BLaER1 treated with 17β-estradiol and CSF1 and Interleukin-3, amounts not matched to agents 10 nM and 100 nM (cell line): ENCODE data around the gene OR2D3.
"Not testable (repeated sequence)": the region's sequence is repeated elsewhere in the genome, so short reads cannot be mapped to it uniquely, and the experiment has no call there.

ENCODE experiments used
- H3K27ac ChIP-seq, 11 experiments: shearing (Covaris generic); formaldehyde crosslinking; 2 replicates each; pipeline ENCODE4 v1.8.1; 2022
- H3K27me3 ChIP-seq, 11 experiments: shearing (Covaris generic); formaldehyde crosslinking; 2 replicates each; pipeline ENCODE4 v1.8.1; 2022
- H3K36me3 ChIP-seq, 11 experiments: shearing (Covaris generic); formaldehyde crosslinking; 2 replicates each; pipeline ENCODE4 v1.8.1; 2022
- H3K4me1 ChIP-seq, 10 experiments: shearing (Covaris generic); formaldehyde crosslinking; 2 replicates each; pipeline ENCODE4 v1.8.1; 2022
- H3K4me2 ChIP-seq, 11 experiments: shearing (Covaris generic); formaldehyde crosslinking; 2 replicates each; pipeline ENCODE4 v1.8.1; 2022
- H3K4me3 ChIP-seq, 10 experiments: shearing (Covaris generic); formaldehyde crosslinking; 2 replicates each; pipeline ENCODE4 v1.8.1; 2022
- H3K9ac ChIP-seq, 11 experiments: shearing (Covaris generic); formaldehyde crosslinking; 2 replicates each; pipeline ENCODE4 v1.8.1; 2022
- H3K9me3 ChIP-seq, 11 experiments: shearing (Covaris generic); formaldehyde crosslinking; replicated peaks in 1 of 11; 2 replicates each; pipeline ENCODE4 v1.8.1; 2022
- H4K20me1 ChIP-seq, 11 experiments: shearing (Covaris generic); formaldehyde crosslinking; 2 replicates each; pipeline ENCODE4 v1.8.1; 2022
- Cebpa-rat ChIP-seq, 11 experiments: shearing (Covaris generic); IDR thresholded peaks; 2 replicates each; pipeline ENCODE4 v1.8.1; 2022

The OR2D3 gene, protein sequence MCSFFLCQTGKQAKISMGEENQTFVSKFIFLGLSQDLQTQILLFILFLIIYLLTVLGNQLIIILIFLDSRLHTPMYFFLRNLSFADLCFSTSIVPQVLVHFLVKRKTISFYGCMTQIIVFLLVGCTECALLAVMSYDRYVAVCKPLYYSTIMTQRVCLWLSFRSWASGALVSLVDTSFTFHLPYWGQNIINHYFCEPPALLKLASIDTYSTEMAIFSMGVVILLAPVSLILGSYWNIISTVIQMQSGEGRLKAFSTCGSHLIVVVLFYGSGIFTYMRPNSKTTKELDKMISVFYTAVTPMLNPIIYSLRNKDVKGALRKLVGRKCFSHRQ

DNA sequence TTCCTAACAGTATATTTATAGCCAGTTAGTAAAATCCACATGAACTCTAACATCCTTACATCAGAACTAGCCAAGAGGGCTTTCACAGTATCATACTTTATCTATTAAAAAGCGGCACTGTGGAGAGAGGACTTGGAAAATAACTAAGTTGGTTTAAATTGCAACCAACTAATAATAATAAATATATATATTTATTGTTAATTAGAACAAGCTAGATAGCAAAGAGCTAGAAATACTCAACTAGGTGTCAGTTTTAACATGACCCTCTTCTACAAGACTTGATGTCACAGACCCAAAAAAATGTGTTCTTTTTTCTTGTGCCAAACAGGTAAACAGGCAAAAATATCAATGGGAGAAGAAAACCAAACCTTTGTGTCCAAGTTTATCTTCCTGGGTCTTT lies at the start of gene OR2D3:
TSS of gene OR2D3 (plus strand) at position 301 of the 400 bp plus-strand sequence. CDS start at position 301, 0 bp downstream.
- H3K9me3 ChIP-seq = peaks cover 0 to 7% (median 0%) of the 10 kb centered on the region in 11 experiments; a peak in 4 of 22 replicates
- H3K4me3 ChIP-seq = no peak within 1 kb of the TSS
- no peaks in the 10 kb centered on the region for H4K20me1 ChIP-seq
- H3K9ac ChIP-seq = no peak within 1 kb of the TSS
- no peaks in the 10 kb centered on the region for H3K4me1 ChIP-seq
- H3K4me2 ChIP-seq = no peak within 1 kb of the TSS
- TF ChIP-seq Cebpa-rat (IDR thresholded peaks at IDR 0.05) = no peak
- H3K27me3 ChIP-seq = no peaks in the 10 kb centered on the region
- H3K36me3 ChIP-seq = no peaks in the 10 kb centered on the region
- no peak within 1 kb of the TSS for H3K27ac ChIP-seq

DNA sequence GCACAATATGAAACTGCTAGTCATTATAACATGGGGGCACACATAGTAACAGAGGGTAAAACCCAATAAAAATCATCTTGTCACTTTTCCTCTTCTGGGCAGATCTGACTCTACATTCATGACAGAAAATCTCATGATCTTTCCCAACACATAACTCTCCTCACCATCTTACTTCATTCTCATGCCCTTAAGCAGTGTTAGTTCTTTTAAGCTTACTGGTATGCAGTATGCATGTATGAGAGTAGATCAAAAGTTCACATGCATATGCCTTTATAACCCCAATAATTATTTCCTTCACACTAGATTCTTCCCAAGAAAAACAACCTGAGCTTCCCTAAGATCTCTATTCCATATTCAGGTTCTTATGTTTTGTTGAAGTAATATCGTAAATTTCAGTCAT lies 49.5 kb upstream of the OR2D3 start:
- no peaks in the 10 kb centered on the region for H3K36me3 ChIP-seq
- TF ChIP-seq Cebpa-rat (IDR thresholded peaks at IDR 0.05) = no peak
- no peaks in the 10 kb centered on the region for H3K4me1 ChIP-seq

DNA sequence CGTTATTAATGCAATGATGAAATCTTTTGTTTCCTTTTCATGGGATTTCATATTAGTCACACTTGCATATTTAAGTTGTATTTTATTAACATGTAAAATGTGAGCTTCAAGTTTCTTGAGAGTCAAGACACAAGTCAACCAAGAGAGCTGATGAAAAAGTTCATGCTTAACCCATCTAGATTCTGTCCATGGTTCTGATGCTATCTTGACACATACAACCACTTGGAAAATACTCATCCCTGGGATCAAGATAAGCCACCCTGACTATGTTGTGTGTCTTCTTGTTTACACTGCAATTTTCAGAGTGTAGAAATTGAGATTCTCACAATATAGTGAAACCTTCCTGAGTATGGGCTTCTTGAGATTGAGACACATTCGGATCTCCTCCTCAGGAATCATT lies 45.0 kb upstream of the OR2D3 start:
- no peak overlapping the region for H3K4me2 ChIP-seq
- H3K4me3 ChIP-seq = no peak overlapping the region
- no peak overlapping the region for H3K9ac ChIP-seq
- H4K20me1 ChIP-seq = no peaks in the 10 kb centered on the region
- H3K27ac ChIP-seq = no peak overlapping the region
- H3K27me3 ChIP-seq = no peaks in the 10 kb centered on the region
- no peaks in the 10 kb centered on the region for H3K36me3 ChIP-seq
- TF ChIP-seq Cebpa-rat (IDR thresholded peaks at IDR 0.05) = no peak
- peaks cover 0 to 10% (median 7%) of the 10 kb centered on the region in 11 experiments; a peak in 9 of 22 replicates for H3K9me3 ChIP-seq
- no peaks in the 10 kb centered on the region for H3K4me1 ChIP-seq

More for the DNA sequence above, 49.5 kb upstream of the OR2D3 start:
- Histone ChIP-seq H3K4me2 (no peak overlapping the region), H4K20me1 (no peaks in the 10 kb centered on the region), H3K9ac (no peak overlapping the region), H3K27ac (no peak overlapping the region), H3K4me3 (no peak overlapping the region), H3K27me3 (no peaks in the 10 kb centered on the region), H3K9me3 (no peaks in the 10 kb centered on the region)

DNA sequence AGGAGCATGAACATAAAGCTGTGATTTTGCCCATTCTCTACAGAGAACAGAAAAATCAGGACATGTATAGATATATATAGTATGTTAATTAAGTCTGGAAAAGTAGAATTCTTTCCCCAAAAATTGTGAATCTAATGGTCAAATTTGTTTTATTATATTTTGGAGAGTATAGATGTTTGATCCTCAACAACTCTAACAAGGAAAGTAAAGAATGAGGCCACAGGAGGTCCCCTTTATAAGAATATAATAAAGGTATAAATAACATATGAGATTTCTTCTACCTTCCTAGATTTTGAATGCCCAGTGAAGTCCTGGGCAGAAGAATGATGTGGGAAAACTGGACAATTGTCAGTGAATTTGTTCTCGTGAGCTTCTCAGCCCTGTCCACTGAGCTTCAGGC lies 44.5 kb upstream of the OR2D3 start, which contains the start of gene OR10A4:
TSS of gene OR10A4 (plus strand) at position 301 of the 400 bp plus-strand sequence. CDS start at position 324, 23 bp downstream.
- no peak within 1 kb of the TSS for H3K4me2 ChIP-seq
- no peaks in the 10 kb centered on the region for H4K20me1 ChIP-seq
- H3K27ac ChIP-seq = no peak within 1 kb of the TSS
- no peak within 1 kb of the TSS for H3K9ac ChIP-seq
- H3K27me3 ChIP-seq = no peaks in the 10 kb centered on the region
- H3K4me1 ChIP-seq = no peaks in the 10 kb centered on the region
- no peak for TF ChIP-seq Cebpa-rat (IDR thresholded peaks at IDR 0.05)
- no peak within 1 kb of the TSS for H3K4me3 ChIP-seq
- H3K9me3 ChIP-seq = peaks cover 0 to 10% (median 7%) of the 10 kb centered on the region in 11 experiments; a peak in 9 of 22 replicates
- H3K36me3 ChIP-seq = no peaks in the 10 kb centered on the region

DNA sequence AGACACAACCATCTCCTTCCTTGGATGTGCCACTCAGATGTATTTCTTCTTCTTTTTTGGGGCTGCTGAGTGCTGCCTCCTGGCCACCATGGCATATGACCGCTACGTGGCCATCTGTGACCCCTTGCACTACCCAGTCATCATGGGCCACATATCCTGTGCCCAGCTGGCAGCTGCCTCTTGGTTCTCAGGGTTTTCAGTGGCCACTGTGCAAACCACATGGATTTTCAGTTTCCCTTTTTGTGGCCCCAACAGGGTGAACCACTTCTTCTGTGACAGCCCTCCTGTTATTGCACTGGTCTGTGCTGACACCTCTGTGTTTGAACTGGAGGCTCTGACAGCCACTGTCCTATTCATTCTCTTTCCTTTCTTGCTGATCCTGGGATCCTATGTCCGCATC lies 43.9 kb upstream of the OR2D3 start:
- Histone ChIP-seq H3K4me2 (no peak overlapping the region), H3K36me3 (no peaks in the 10 kb centered on the region), H3K27me3 (no peaks in the 10 kb centered on the region), H3K4me3 (no peak overlapping the region), H3K9me3 (peaks cover 0 to 10% (median 7%) of the 10 kb centered on the region in 11 experiments; a peak in 9 of 22 replicates), H3K27ac (no peak overlapping the region), H3K9ac (no peak overlapping the region), H3K4me1 (no peaks in the 10 kb centered on the region), H4K20me1 (no peaks in the 10 kb centered on the region)
- TF ChIP-seq Cebpa-rat (IDR thresholded peaks at IDR 0.05) = no peak

DNA sequence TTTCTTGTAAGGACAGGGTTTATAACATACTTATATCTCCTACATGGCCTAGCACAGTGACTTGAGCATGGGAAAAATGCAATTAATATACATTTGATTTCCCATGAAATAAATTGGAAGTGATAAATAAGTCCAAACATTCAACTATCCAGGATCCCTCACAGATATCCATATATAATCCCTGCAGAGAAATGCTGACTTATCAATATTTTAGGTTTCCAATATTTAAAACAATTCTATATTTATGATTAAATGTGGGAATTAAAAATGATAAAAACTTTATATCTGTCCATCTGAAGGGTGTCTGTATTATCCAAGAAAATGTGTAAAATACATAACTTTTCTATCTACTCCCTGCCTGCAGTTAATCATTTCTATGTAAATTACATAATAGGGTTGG lies 38.1 kb upstream of the OR2D3 start:
- Histone ChIP-seq H4K20me1 (no peaks in the 10 kb centered on the region), H3K27ac (no peak overlapping the region), H3K27me3 (no peaks in the 10 kb centered on the region), H3K4me1 (no peaks in the 10 kb centered on the region), H3K9me3 (peaks cover 0 to 3% (median 0%) of the 10 kb centered on the region in 11 experiments; a peak in 1 of 22 replicates), H3K9ac (no peak overlapping the region), H3K4me3 (no peak overlapping the region), H3K4me2 (no peak overlapping the region), H3K36me3 (no peaks in the 10 kb centered on the region)
- TF ChIP-seq Cebpa-rat (IDR thresholded peaks at IDR 0.05) = no peak

DNA sequence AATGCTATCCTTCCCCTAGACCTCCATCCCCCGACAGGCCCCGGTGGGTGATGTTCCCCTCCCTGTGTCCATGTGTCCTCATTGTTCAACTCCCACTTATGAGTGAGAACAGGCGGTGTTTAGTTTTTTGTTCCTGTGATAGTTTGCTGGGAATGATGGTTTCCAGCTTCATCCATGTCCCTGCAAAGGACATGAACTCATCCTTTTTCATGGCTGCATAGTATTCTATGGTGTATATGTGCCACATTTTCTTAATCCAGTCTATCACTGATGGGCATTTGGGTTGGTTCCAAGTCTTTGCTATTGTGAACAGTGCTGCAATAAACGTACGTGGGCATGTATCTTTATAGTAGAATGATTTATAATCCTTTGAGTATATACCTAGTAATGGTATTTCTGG lies 33.1 kb upstream of the OR2D3 start:
- H3K4me1 ChIP-seq, H3K36me3 ChIP-seq, H3K27me3 ChIP-seq, H3K4me3 ChIP-seq, H3K4me2 ChIP-seq, H3K27ac ChIP-seq, H4K20me1 ChIP-seq, H3K9ac ChIP-seq: not testable (repeated sequence)
- peaks cover 0 to 13% (median 6%) of the 10 kb centered on the region in 11 experiments; a peak in 13 of 22 replicates for H3K9me3 ChIP-seq

DNA sequence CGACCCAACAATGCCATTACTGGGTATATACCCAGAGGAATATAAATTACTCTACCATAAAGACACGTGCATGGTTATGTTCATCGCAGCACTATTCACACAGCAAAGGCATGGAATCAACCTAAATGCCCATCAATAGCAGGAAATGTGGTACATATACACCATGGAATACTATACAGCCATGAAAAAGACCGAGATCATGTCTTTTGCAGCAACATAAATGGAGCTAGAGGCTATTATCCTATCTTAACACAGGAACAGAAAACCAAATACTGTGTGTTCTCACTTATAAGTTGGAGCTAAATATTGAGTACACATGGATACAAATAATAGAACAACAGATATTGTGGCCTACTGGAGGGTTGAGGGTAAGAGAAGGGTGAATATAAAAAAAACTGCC lies 32.0 kb upstream of the OR2D3 start:
- no peak for TF ChIP-seq Cebpa-rat (IDR thresholded peaks at IDR 0.05)
- Histone ChIP-seq H3K36me3 (no peaks in the 10 kb centered on the region), H4K20me1 (no peaks in the 10 kb centered on the region), H3K27me3 (no peaks in the 10 kb centered on the region), H3K4me1 (no peaks in the 10 kb centered on the region), H3K9ac (no peak overlapping the region), H3K9me3 (peaks cover 0 to 13% (median 6%) of the 10 kb centered on the region in 11 experiments; a peak in 13 of 22 replicates), H3K4me3 (no peak overlapping the region), H3K4me2 (no peak overlapping the region), H3K27ac (no peak overlapping the region)

DNA sequence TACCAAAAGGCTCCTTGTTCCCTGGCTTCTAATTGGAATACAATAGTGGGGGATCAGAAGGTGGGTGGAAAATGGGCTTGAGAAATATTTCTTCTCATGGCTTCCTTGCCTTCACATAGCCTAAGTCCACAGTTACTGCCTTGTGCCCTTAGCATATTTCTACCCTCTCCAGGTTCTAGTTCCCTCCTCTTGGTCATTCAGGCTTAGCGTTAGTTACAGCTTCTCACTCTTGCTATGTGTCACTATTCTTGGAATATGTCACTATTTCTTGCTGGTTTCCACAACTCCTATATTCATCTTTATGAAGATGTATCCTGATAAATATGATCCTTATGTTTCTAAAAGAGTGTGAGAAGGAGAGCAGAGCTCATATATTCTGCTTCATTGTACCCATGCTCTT lies 31.0 kb upstream of the OR2D3 start:
- Histone ChIP-seq H4K20me1 (no peaks in the 10 kb centered on the region), H3K27ac (no peak overlapping the region), H3K9me3 (peaks cover 0 to 13% (median 6%) of the 10 kb centered on the region in 11 experiments; a peak in 13 of 22 replicates), H3K4me2 (no peak overlapping the region), H3K27me3 (no peaks in the 10 kb centered on the region), H3K4me3 (no peak overlapping the region), H3K9ac (no peak overlapping the region), H3K4me1 (no peaks in the 10 kb centered on the region), H3K36me3 (no peaks in the 10 kb centered on the region)
- no peak for TF ChIP-seq Cebpa-rat (IDR thresholded peaks at IDR 0.05)

DNA sequence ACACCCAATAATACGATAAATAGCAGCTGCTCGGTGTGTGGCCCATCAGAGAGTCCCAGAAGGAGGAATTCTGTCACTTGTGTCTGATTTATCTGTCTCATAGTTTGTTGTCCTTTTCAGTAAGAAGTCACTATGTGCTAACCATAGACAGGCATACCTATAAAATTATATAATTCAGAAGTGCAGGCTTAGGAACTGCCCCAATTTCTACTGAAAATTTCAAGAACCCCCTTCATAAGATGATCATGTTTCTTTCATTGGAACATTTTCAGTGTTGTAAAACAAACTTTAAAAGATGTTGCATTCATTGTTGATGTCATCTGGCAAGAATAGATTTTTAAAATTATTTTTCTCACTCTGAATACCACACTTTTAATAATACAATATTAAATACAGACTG lies 28.4 kb upstream of the OR2D3 start, which contains the start of gene OR2D2:
TSS of gene OR2D2 (minus strand) at position 101 of the 400 bp plus-strand sequence. CDS start at position 101, 0 bp downstream.
- Histone ChIP-seq H3K27me3 (no peaks in the 10 kb centered on the region), H3K4me3 (no peak within 1 kb of the TSS), H3K36me3 (no peaks in the 10 kb centered on the region), H3K9me3 (peaks cover 0 to 13% (median 6%) of the 10 kb centered on the region in 11 experiments; a peak in 13 of 22 replicates), H3K4me1 (no peaks in the 10 kb centered on the region), H3K9ac (no peak within 1 kb of the TSS), H3K27ac (no peak within 1 kb of the TSS), H4K20me1 (no peaks in the 10 kb centered on the region), H3K4me2 (no peak within 1 kb of the TSS)
- no peak for TF ChIP-seq Cebpa-rat (IDR thresholded peaks at IDR 0.05)
